ENCODE measurements around the gene AKR1C8. TPM values are rescaled to one million over a fixed set of nuclear protein-coding genes. Genes with fewer than 3 reads are reported as not detected.

AKR1C8 gene
- total and polyA plus RNA-seq, 2 of the 13 experiments (the other 11 are each of a cell fraction or from before 2014, with no cell fraction given) = 0.12 TPM; not detected in 1

DNA sequence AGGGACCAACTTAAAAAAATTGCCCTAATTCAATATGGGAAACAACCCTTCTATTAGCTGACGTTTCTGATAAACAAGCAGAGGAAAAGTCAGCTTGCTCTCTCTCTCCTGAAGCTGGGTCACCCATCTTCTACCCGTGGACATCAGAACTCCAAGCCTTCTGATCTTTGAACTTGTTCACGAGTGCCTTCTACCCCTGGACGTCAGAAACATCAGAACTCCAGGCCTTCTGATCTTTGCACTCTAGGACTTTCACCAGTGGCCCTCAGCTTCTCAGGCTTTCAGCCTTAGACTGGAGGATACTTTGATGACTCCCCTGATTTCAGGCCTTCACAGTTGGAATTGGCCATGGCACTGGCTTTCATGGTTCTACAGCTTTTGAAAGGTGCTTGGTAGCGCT lies 41.8 kb downstream of the AKR1C8 start (continued):
- TF ChIP-seq, protein P1, sequence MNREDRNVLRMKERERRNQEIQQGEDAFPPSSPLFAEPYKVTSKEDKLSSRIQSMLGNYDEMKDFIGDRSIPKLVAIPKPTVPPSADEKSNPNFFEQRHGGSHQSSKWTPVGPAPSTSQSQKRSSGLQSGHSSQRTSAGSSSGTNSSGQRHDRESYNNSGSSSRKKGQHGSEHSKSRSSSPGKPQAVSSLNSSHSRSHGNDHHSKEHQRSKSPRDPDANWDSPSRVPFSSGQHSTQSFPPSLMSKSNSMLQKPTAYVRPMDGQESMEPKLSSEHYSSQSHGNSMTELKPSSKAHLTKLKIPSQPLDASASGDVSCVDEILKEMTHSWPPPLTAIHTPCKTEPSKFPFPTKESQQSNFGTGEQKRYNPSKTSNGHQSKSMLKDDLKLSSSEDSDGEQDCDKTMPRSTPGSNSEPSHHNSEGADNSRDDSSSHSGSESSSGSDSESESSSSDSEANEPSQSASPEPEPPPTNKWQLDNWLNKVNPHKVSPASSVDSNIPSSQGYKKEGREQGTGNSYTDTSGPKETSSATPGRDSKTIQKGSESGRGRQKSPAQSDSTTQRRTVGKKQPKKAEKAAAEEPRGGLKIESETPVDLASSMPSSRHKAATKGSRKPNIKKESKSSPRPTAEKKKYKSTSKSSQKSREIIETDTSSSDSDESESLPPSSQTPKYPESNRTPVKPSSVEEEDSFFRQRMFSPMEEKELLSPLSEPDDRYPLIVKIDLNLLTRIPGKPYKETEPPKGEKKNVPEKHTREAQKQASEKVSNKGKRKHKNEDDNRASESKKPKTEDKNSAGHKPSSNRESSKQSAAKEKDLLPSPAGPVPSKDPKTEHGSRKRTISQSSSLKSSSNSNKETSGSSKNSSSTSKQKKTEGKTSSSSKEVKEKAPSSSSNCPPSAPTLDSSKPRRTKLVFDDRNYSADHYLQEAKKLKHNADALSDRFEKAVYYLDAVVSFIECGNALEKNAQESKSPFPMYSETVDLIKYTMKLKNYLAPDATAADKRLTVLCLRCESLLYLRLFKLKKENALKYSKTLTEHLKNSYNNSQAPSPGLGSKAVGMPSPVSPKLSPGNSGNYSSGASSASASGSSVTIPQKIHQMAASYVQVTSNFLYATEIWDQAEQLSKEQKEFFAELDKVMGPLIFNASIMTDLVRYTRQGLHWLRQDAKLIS (CRISPR knock-in tag; IDR thresholded peaks at IDR 0.05) = no peak
- TF ChIP-seq SRSF9 (IDR thresholded peaks at IDR 0.05; ENCODE audit: borderline replicate concordance, insufficient read depth, low read depth, low read length, poor library complexity, severe bottlenecking) (no peak), ZSCAN12 (CRISPR knock-in tag; IDR thresholded peaks at IDR 0.05) (no peak), TCF7 (IDR thresholded peaks at IDR 0.05; ENCODE audit: low read depth) (peak; percentile 23; the same call in 1 of the 2 replicates), TAF15 (IDR thresholded peaks at IDR 0.05; ENCODE audit: low read depth, low read length, poor library complexity, severe bottlenecking) (no peak), CREB1 (IDR thresholded peaks at IDR 0.05) (no peak), CREB1 (CRISPR knock-in tag; IDR thresholded peaks at IDR 0.05) (no peak), REPIN1 (CRISPR knock-in tag; IDR thresholded peaks at IDR 0.05; ENCODE audit: borderline replicate concordance, low read depth) (no peak), ZNF484 (CRISPR knock-in tag; IDR thresholded peaks at IDR 0.05; ENCODE audit: borderline replicate concordance, low read depth) (no peak), SRSF1 (optimal IDR thresholded peaks at IDR 0.05; ENCODE audit: low read depth, low read length) (no peak), TOE1 (CRISPR knock-in tag; IDR thresholded peaks at IDR 0.05) (no peak), ZNF619 (CRISPR knock-in tag; IDR thresholded peaks at IDR 0.05) (no peak), ZNF256 (CRISPR knock-in tag; conservative IDR thresholded peaks at IDR 0.05) (no peak), AKAP8 (CRISPR knock-in tag; IDR thresholded peaks at IDR 0.05) (no peak), ZNF570 (CRISPR knock-in tag; IDR thresholded peaks at IDR 0.05; ENCODE audit: borderline replicate concordance) (no peak), MTA3 (CRISPR knock-in tag; IDR thresholded peaks at IDR 0.05) (no peak), RARG (CRISPR knock-in tag; IDR thresholded peaks at IDR 0.05; ENCODE audit: low read depth) (no peak), CBFB (CRISPR knock-in tag; IDR thresholded peaks at IDR 0.05) (no peak), ZNF543 (CRISPR knock-in tag; IDR thresholded peaks at IDR 0.05) (no peak), ZNF468 (CRISPR knock-in tag; IDR thresholded peaks at IDR 0.05) (no peak)
- TF ChIP-seq, protein P2, sequence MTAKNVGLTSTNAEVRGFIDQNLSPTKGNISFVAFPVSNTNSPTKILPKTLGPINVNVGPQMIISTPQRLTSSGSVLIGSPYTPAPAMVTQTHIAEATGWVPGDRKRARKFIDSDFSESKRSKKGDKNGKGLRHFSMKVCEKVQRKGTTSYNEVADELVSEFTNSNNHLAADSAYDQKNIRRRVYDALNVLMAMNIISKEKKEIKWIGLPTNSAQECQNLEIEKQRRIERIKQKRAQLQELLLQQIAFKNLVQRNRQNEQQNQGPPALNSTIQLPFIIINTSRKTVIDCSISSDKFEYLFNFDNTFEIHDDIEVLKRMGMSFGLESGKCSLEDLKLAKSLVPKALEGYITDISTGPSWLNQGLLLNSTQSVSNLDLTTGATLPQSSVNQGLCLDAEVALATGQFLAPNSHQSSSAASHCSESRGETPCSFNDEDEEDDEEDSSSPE (CRISPR knock-in tag; IDR thresholded peaks at IDR 0.05) = no peak
- TF ChIP-seq, protein P3, sequence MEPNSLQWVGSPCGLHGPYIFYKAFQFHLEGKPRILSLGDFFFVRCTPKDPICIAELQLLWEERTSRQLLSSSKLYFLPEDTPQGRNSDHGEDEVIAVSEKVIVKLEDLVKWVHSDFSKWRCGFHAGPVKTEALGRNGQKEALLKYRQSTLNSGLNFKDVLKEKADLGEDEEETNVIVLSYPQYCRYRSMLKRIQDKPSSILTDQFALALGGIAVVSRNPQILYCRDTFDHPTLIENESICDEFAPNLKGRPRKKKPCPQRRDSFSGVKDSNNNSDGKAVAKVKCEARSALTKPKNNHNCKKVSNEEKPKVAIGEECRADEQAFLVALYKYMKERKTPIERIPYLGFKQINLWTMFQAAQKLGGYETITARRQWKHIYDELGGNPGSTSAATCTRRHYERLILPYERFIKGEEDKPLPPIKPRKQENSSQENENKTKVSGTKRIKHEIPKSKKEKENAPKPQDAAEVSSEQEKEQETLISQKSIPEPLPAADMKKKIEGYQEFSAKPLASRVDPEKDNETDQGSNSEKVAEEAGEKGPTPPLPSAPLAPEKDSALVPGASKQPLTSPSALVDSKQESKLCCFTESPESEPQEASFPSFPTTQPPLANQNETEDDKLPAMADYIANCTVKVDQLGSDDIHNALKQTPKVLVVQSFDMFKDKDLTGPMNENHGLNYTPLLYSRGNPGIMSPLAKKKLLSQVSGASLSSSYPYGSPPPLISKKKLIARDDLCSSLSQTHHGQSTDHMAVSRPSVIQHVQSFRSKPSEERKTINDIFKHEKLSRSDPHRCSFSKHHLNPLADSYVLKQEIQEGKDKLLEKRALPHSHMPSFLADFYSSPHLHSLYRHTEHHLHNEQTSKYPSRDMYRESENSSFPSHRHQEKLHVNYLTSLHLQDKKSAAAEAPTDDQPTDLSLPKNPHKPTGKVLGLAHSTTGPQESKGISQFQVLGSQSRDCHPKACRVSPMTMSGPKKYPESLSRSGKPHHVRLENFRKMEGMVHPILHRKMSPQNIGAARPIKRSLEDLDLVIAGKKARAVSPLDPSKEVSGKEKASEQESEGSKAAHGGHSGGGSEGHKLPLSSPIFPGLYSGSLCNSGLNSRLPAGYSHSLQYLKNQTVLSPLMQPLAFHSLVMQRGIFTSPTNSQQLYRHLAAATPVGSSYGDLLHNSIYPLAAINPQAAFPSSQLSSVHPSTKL (CRISPR knock-in tag; IDR thresholded peaks at IDR 0.05) = peak; percentile 64
- TF ChIP-seq, protein P4, sequence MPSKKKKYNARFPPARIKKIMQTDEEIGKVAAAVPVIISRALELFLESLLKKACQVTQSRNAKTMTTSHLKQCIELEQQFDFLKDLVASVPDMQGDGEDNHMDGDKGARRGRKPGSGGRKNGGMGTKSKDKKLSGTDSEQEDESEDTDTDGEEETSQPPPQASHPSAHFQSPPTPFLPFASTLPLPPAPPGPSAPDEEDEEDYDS (CRISPR knock-in tag; IDR thresholded peaks at IDR 0.05) = 0 out of 2 replicates have a peak, but pooled peaks have one; percentile 14

Measured in HepG2 (cell line).